Thyroid gland (tissue), 4 donors: ENCODE data around the gene LRRC28.

Experiments
- CTCF ChIP-seq, 6 experiments: fragments of 200-600 bp in 3 of 6; fragments of 450-650 bp in 3 of 6; sonication (generic) in 3 of 6; IDR thresholded peaks; one replicate each; pipeline ENCODE4 v1.5.1; 2016 to 2019; ENCODE audit warnings: antibody characterized with exemption in 6 of 6, mild to moderate bottlenecking in 2 of 6, inconsistent platforms in 1 of 6, moderate library complexity in 1 of 6
- POLR2A ChIP-seq, 2 donors: fragments of 450-650 bp; IDR thresholded peaks; one replicate each; pipeline ENCODE4 v1.6.1; 2017; ENCODE audit warnings: antibody characterized with exemption in 2 of 2, mild to moderate bottlenecking in 2 of 2, moderate library complexity in 1 of 2

GRCh38 chr15:99252326-99252725 lies 1.0 kb downstream of the LRRC28 start:
- TF ChIP-seq CTCF (IDR thresholded peaks at IDR 0.05) (no peak), POLR2A (IDR thresholded peaks at IDR 0.05) (no peak)
